Measurements from ENCODE around the gene GSS. TPM values are rescaled to one million over a fixed set of nuclear protein-coding genes. Genes with fewer than 3 reads are reported as not detected.

The GSS gene
- total RNA-seq, 1 experiment from 2014 or later = 110 TPM

GRCh38 chr20:34956041-34956458 is 444 bp upstream of the GSS start:
- H3K27ac Mint-ChIP-seq (ENCODE audit: unreplicated experiment) = peak overlapping the region; percentile 86
- peaks cover 16% of the 10 kb centered on the region for H3K36me3 Mint-ChIP-seq (ENCODE audit: insufficient read depth, unreplicated experiment)
- no peaks in the 10 kb centered on the region for H3K9me3 Mint-ChIP-seq (ENCODE audit: low read depth, unreplicated experiment)
- TSS peak; percentile 55 for BruUV-seq (replicated peaks)
- no peak for TF ChIP-seq CTCF (IDR thresholded peaks at IDR 0.05; ENCODE audit: unreplicated experiment)
- H3K27me3 Mint-ChIP-seq (ENCODE audit: unreplicated experiment) = no peaks in the 10 kb centered on the region
- CTCF ChIA-PET = interaction anchor here (0.5 to 4.8 kb wide), 8 partner anchors 29 to 595 kb away, joined by 3 to 107 read pairs (median 3); partner anchors contain the start of genes ACSS2 and GGT7
- intact Hi-C loops (cut with micrococcal nuclease; ENCODE audit: unreplicated experiment) = loop anchor here (1.0 kb wide), 1 partner anchor 82 kb away; no protein-coding TSS in a partner anchor
- no peak for DNase-seq
- peak overlapping the region; percentile 95 for H3K4me3 Mint-ChIP-seq (ENCODE audit: low read depth, unreplicated experiment)
- peaks cover 21% of the 10 kb centered on the region for H3K4me1 Mint-ChIP-seq (ENCODE audit: low read depth, unreplicated experiment)

DNA sequence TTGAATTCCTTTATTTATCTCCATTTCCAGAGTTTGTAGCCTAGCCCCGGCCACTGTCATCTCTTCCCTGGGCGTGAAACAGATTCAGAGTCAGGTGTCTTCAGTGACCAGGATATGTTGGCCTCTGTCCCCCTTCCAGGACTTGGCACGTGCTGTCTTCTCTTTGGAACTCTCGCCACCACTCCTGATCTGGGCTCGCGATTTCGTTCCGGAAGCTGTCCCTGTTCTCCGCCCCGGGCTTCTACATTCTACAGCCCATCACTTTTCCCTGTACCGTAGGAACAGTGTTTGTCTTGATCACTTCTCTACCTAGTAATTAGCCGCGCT is 739 bp downstream of the GSS start:
- Mint-ChIP-seq H3K4me3 (ENCODE audit: low read depth, unreplicated experiment) (peak overlapping the region; percentile 95), H3K36me3 (ENCODE audit: insufficient read depth, unreplicated experiment) (peaks cover 21% of the 10 kb centered on the region), H3K4me1 (ENCODE audit: low read depth, unreplicated experiment) (peaks cover 21% of the 10 kb centered on the region), H3K9me3 (ENCODE audit: low read depth, unreplicated experiment) (no peaks in the 10 kb centered on the region), H3K27ac (ENCODE audit: unreplicated experiment) (peak overlapping the region; percentile 86), H3K27me3 (ENCODE audit: unreplicated experiment) (no peaks in the 10 kb centered on the region)
- BruUV-seq (replicated peaks) = no TSS peak
- DNase-seq = peak; percentile 50
- intact Hi-C loops (cut with micrococcal nuclease; ENCODE audit: unreplicated experiment) = no loop called here
- CTCF ChIA-PET = interaction anchor here (4.8 kb wide), 1 partner anchor 81 kb away, joined by 107 read pairs; the partner anchor contains the start of genes ACSS2 and GGT7
- no peak for TF ChIP-seq CTCF (IDR thresholded peaks at IDR 0.05; ENCODE audit: unreplicated experiment)

GRCh38 chr20:34953960-34954359 is 1.6 kb downstream of the GSS start:
- no peaks in the 10 kb centered on the region for H3K27me3 Mint-ChIP-seq (ENCODE audit: unreplicated experiment)
- no peak overlapping the region for H3K4me3 Mint-ChIP-seq (ENCODE audit: low read depth, unreplicated experiment)
- no TSS peak for BruUV-seq (replicated peaks)
- CTCF ChIA-PET = interaction anchor here (4.8 kb wide), 1 partner anchor 80 kb away, joined by 107 read pairs; the partner anchor contains the start of genes ACSS2 and GGT7
- intact Hi-C loops (cut with micrococcal nuclease; ENCODE audit: unreplicated experiment) = no loop called here
- no peak for TF ChIP-seq CTCF (IDR thresholded peaks at IDR 0.05; ENCODE audit: unreplicated experiment)
- H3K36me3 Mint-ChIP-seq (ENCODE audit: insufficient read depth, unreplicated experiment) = peaks cover 30% of the 10 kb centered on the region
- DNase-seq = no peak
- no peaks in the 10 kb centered on the region for H3K9me3 Mint-ChIP-seq (ENCODE audit: low read depth, unreplicated experiment)
- peaks cover 21% of the 10 kb centered on the region for H3K4me1 Mint-ChIP-seq (ENCODE audit: low read depth, unreplicated experiment)
- H3K27ac Mint-ChIP-seq (ENCODE audit: unreplicated experiment) = no peak overlapping the region

- CTCF ChIA-PET = no interaction called here
- Mint-ChIP-seq H3K36me3 (ENCODE audit: insufficient read depth, unreplicated experiment) (peaks cover 30% of the 10 kb centered on the region), H3K4me3 (ENCODE audit: low read depth, unreplicated experiment) (no peak overlapping the region), H3K27ac (ENCODE audit: unreplicated experiment) (no peak overlapping the region), H3K4me1 (ENCODE audit: low read depth, unreplicated experiment) (peaks cover 21% of the 10 kb centered on the region), H3K27me3 (ENCODE audit: unreplicated experiment) (no peaks in the 10 kb centered on the region), H3K9me3 (ENCODE audit: low read depth, unreplicated experiment) (no peaks in the 10 kb centered on the region)
- BruUV-seq (replicated peaks) = no TSS peak
- intact Hi-C loops (cut with micrococcal nuclease; ENCODE audit: unreplicated experiment) = no loop called here
- DNase-seq = no peak
- no peak for TF ChIP-seq CTCF (IDR thresholded peaks at IDR 0.05; ENCODE audit: unreplicated experiment)
These were observed 2.9 kb downstream of the GSS start for GRCh38 chr20:34952671-34953070.
